HepG2 (cell line): Measurements from ENCODE around the gene FGF16. TPM values are rescaled to one million over a fixed set of nuclear protein-coding genes. Genes with fewer than 3 reads are reported as not detected.

Experiments used
- ATAC-seq: fragments of 200-7000 bp; cut with Tn5 transposase; 3 replicates; pipeline ENCODE4 v1.9.1; 2020; ENCODE audit warnings: mild to moderate bottlenecking, moderate library complexity
- BruUV-seq: library from RNA; stranded (reverse); fragments of 400-500 nt; replicated peaks from 2 replicates; lab custom pipeline; 2021; lab: Mats Ljungman, UMichigan
- CTCF ChIA-PET: fragments of 300-600 bp; formaldehyde crosslinking; extraction: SDS; loops from one replicate; lab custom pipeline; 2021; ENCODE audit warnings: low total read pairs, inconsistent platforms, low intra/inter-chr PET ratio; lab: Yijun Ruan, JAX
- POLR2A ChIA-PET: fragments of 350-600 bp; sonication (Branson Sonifier 250); formaldehyde crosslinking; loops from one replicate; lab custom pipeline; 2020; ENCODE audit warnings: antibody characterized with exemption, inconsistent platforms; lab: Yijun Ruan, JAX
- DNase-seq: peaks from one replicate; pipeline ENCODE4 v3.0.0-alpha.2; 2015; ENCODE audit warnings: low spot score
- FAIRE-seq: peaks from 3 replicates; lab custom pipeline; 2011; peaks lifted over from hg19 to GRCh38; lab: Jason Lieb, UNC
- H2AFZ ChIP-seq: one replicate; pipeline ENCODE4 v1.6.1; 2011; ENCODE audit warnings: low read length, inconsistent platforms
- H3K27ac ChIP-seq: fragments of 300-600 bp; 3 replicates; pipeline ENCODE4 v1.8.0; 2011; ENCODE audit warnings: mixed run types, mild to moderate bottlenecking, mixed read lengths, low read length, inconsistent platforms; ENCODE audit not compliant: insufficient read depth; ENCODE audit errors: extremely low read length
- H3K27me3 ChIP-seq, 2 experiments: fragments of 200-600 bp in 1 of 2; 2 replicates in 1 of 2; 3 replicates in 1 of 2; pipeline versions ENCODE4 v1.6.0 to v1.8.0; 2011; ENCODE audit warnings: low read length in 2 of 2, mild to moderate bottlenecking in 2 of 2, moderate library complexity in 2 of 2, inconsistent platforms in 1 of 2; ENCODE audit not compliant: insufficient read depth in 2 of 2, control insufficient read depth in 1 of 2
- H3K36me3 ChIP-seq, 2 experiments: fragments of 200-600 bp in 1 of 2; replicated peaks in 1 of 2; 2 replicates in 1 of 2; 3 replicates in 1 of 2; pipeline versions ENCODE4 v1.5.1 to v1.8.0; 2011; ENCODE audit warnings: low read length in 2 of 2, inconsistent platforms in 1 of 2; ENCODE audit not compliant: insufficient read depth in 2 of 2, control insufficient read depth in 1 of 2
- H3K4me1 ChIP-seq: 2 replicates; pipeline ENCODE4 v1.5.1; 2012; ENCODE audit warnings: low read length, inconsistent platforms; ENCODE audit not compliant: insufficient read depth
- H3K4me2 ChIP-seq: 2 replicates; pipeline ENCODE4 v1.6.0; 2011; ENCODE audit warnings: low read depth, low read length, inconsistent platforms
- H3K4me3 ChIP-seq, 3 experiments: fragments of 200-600 bp in 1 of 3; sonication (generic), shearing (Covaris generic) in 1 of 3; replicated peaks in 1 of 3; 2 replicates each; pipeline ENCODE4 v1.5.1; 2011 to 2016; ENCODE audit warnings: low read length in 3 of 3, inconsistent platforms in 2 of 3, low read depth in 2 of 3, mild to moderate bottlenecking in 2 of 3, control low read depth in 1 of 3, mixed read lengths in 1 of 3; ENCODE audit not compliant: insufficient read depth in 1 of 3
- H3K79me2 ChIP-seq: one replicate; pipeline ENCODE4 v1.6.1; 2011; ENCODE audit warnings: low read length, inconsistent platforms; ENCODE audit not compliant: insufficient read depth
- H3K9ac ChIP-seq: 2 replicates; pipeline ENCODE4 v1.6.0; 2011; ENCODE audit warnings: mild to moderate bottlenecking, low read depth, low read length, inconsistent platforms; ENCODE audit not compliant: insufficient read depth
- H3K9me3 ChIP-seq: 2 replicates; pipeline ENCODE4 v1.5.1; 2012; ENCODE audit warnings: mild to moderate bottlenecking, low read length
- H4K20me1 ChIP-seq: 2 replicates; pipeline ENCODE4 v1.6.0; 2011; ENCODE audit warnings: inconsistent platforms, mild to moderate bottlenecking, low read length, moderate library complexity; ENCODE audit not compliant: insufficient read depth
- BATF2 ChIP-seq: sonication (generic); formaldehyde crosslinking; IDR thresholded peaks from 2 replicates; pipeline ENCODE4 v1.8.0; 2022; ENCODE audit warnings: mild to moderate bottlenecking, missing genetic modification reagents, moderate library complexity
- BCL6 ChIP-seq: IDR thresholded peaks from 2 replicates; pipeline ENCODE4 v1.6.1; 2016; ENCODE audit warnings: missing genetic modification reagents, missing compliant biosample characterization
- CREM ChIP-seq, 2 experiments: sonication (generic) in 1 of 2; formaldehyde crosslinking in 1 of 2; IDR thresholded peaks; 2 replicates each; pipeline versions ENCODE4 v1.4.0 to v1.6.1; 2016 to 2020; ENCODE audit warnings: antibody characterized with exemption in 1 of 2, mild to moderate bottlenecking in 1 of 2, missing genetic modification reagents in 1 of 2
- DDIT3 ChIP-seq: sonication (generic); formaldehyde crosslinking; IDR thresholded peaks from 2 replicates; pipeline ENCODE4 v1.4.0; 2020; ENCODE audit warnings: mild to moderate bottlenecking, missing genetic modification reagents
- ESRRA ChIP-seq: sonication (generic); formaldehyde crosslinking; IDR thresholded peaks from 2 replicates; pipeline ENCODE4 v1.5.1; 2020; ENCODE audit warnings: mild to moderate bottlenecking, low read depth, missing genetic modification reagents
- KDM4B ChIP-seq: sonication (generic); formaldehyde crosslinking; IDR thresholded peaks from 2 replicates; pipeline ENCODE4 v1.4.0; 2020; ENCODE audit warnings: missing genetic modification reagents
- KLF15 ChIP-seq: sonication (generic); formaldehyde crosslinking; IDR thresholded peaks from 2 replicates; pipeline ENCODE4 v1.8.1; 2023; ENCODE audit warnings: borderline replicate concordance, mild to moderate bottlenecking, inconsistent platforms, missing genetic modification reagents, mixed read lengths
- KLF9 ChIP-seq: IDR thresholded peaks from 2 replicates; pipeline ENCODE4 v1.6.1; 2016; ENCODE audit warnings: low read depth
- NFKB2 ChIP-seq: sonication (generic); formaldehyde crosslinking; IDR thresholded peaks from 2 replicates; pipeline ENCODE4 v1.4.0; 2020; ENCODE audit warnings: missing genetic modification reagents, borderline replicate concordance
- NRL ChIP-seq: sonication (generic); formaldehyde crosslinking; IDR thresholded peaks from 2 replicates; pipeline ENCODE4 v1.5.0; 2020; ENCODE audit warnings: missing genetic modification reagents, mild to moderate bottlenecking, moderate library complexity, borderline replicate concordance
- PHB2 ChIP-seq: fragments of 450-650 bp; IDR thresholded peaks from 2 replicates; pipeline ENCODE4 v1.6.1; 2018; ENCODE audit not compliant: partially characterized antibody
- REL ChIP-seq: sonication (generic); formaldehyde crosslinking; conservative IDR thresholded peaks from 2 replicates; pipeline ENCODE4 v1.8.0; 2022; ENCODE audit warnings: mild to moderate bottlenecking, missing genetic modification reagents, moderate library complexity
- SRSF1 ChIP-seq: fragments of 200-400 bp; formaldehyde crosslinking; optimal IDR thresholded peaks from 2 replicates; pipeline ENCODE3; 2017; ENCODE audit warnings: mild to moderate bottlenecking, low read depth, low read length, moderate library complexity
- WIZ ChIP-seq: sonication (generic); formaldehyde crosslinking; IDR thresholded peaks from 2 replicates; pipeline ENCODE4 v1.5.1; 2020; ENCODE audit warnings: mild to moderate bottlenecking, missing genetic modification reagents
- ZNF10 ChIP-seq: sonication (generic); formaldehyde crosslinking; IDR thresholded peaks from 2 replicates; pipeline ENCODE4 v1.4.0; 2020; ENCODE audit warnings: mild to moderate bottlenecking, low read depth, missing genetic modification reagents, borderline replicate concordance
- ZNF225 ChIP-seq: sonication (generic); formaldehyde crosslinking; IDR thresholded peaks from 2 replicates; pipeline ENCODE4 v1.4.0; 2020; ENCODE audit warnings: mild to moderate bottlenecking, missing genetic modification reagents
- ZSCAN12 ChIP-seq: sonication (generic); formaldehyde crosslinking; IDR thresholded peaks from 2 replicates; pipeline ENCODE4 v1.9.0; 2021; ENCODE audit warnings: mild to moderate bottlenecking, missing genetic modification reagents
- WGBS: methylation state at CpG from one replicate; pipeline ENCODE4 v1.1.6; 2017; ENCODE audit warnings: low lambda C conversion rate; 5-methylcytosine and 5-hydroxymethylcytosine counted together
- in situ Hi-C: cut with HindIII; loops from 2 replicates; pipeline ENCODE4 v1.10.0; 2017; ENCODE audit warnings: low pct_unique_long_range_greater_than_20kb; ENCODE audit not compliant: extremely low pct_ligation_motif_present
- intact Hi-C: fragments of 100-400 bp; cut with micrococcal nuclease; formaldehyde crosslinking; loops from one replicate; pipeline ENCODE4 v1.10.0; 2022; ENCODE audit not compliant: unreplicated experiment
- polyA plus RNA-seq, 8 experiments: library from polyadenylated mRNA; depleted of rRNA in 3 of 8; stranded (reverse) in 7 of 8; unstranded in 1 of 8; fragments of >200 nt; fragmentation: Illumina TruSeq in 4 of 8; extraction: Trizol in 4 of 8; gene quantifications; 2 replicates each; pipeline versions ENCODE4 v1.2.1 to v1.2.3, GENCODE V29; 2011 to 2016; ENCODE audit warnings: low read depth in 4 of 8, missing spikeins in 1 of 8, mixed read lengths in 1 of 8; ENCODE audit not compliant: insufficient read depth in 1 of 8
- total RNA-seq, 5 experiments: library from RNA; depleted of rRNA; stranded (reverse); fragments of >200 nt; fragmentation: Illumina TruSeq; extraction: Trizol; gene quantifications; 2 replicates each; pipeline ENCODE4 v1.2.3, GENCODE V29; 2016; ENCODE audit warnings: low read depth in 1 of 5

FGF16 gene
- total and polyA plus RNA-seq, 2 of the 13 experiments (the other 11 are each of a cell fraction or from before 2014, with no cell fraction given): not detected

- FAIRE-seq (no peak), DNase-seq (no peak), ATAC-seq (no peak)
- TF ChIP-seq NRL: no peak
- TF ChIP-seq KLF9 (CRISPR knock-in tag): no peak
- TF ChIP-seq SRSF1: no peak
- TF ChIP-seq CREM (IDR thresholded peaks at IDR 0.05): no peak
- TF ChIP-seq CREM (CRISPR knock-in tag; IDR thresholded peaks at IDR 0.05): no peak
- no peak for TF ChIP-seq BCL6 (CRISPR knock-in tag)
- TF ChIP-seq ESRRA: no peak
- TF ChIP-seq ZSCAN12 (CRISPR knock-in tag): no peak
- no peak for TF ChIP-seq KDM4B (CRISPR knock-in tag)
- no peak for TF ChIP-seq REL
- TF ChIP-seq NFKB2 (CRISPR knock-in tag): no peak
- TF ChIP-seq KLF15 (CRISPR knock-in tag): no peak
- TF ChIP-seq BATF2 (CRISPR knock-in tag): no peak
- no peak for TF ChIP-seq ZNF225 (CRISPR knock-in tag)
- TF ChIP-seq ZNF10 (CRISPR knock-in tag): no peak
- no peak for TF ChIP-seq DDIT3 (CRISPR knock-in tag)
- TF ChIP-seq WIZ: no peak
- no peak for TF ChIP-seq PHB2
- Histone ChIP-seq H3K4me2 (no peak overlapping the region), H3K9me3 (no peaks in the 10 kb centered on the region), H4K20me1 (no peaks in the 10 kb centered on the region), H3K27me3 (no peaks in the 10 kb centered on the region), H3K79me2 (no peaks in the 10 kb centered on the region), H3K4me1 (no peaks in the 10 kb centered on the region), H3K9ac (no peak overlapping the region), H3K36me3 (no peaks in the 10 kb centered on the region), H2AFZ (no peak overlapping the region), H3K27ac (no peak overlapping the region), H3K4me3 (no peak overlapping the region)
- ChIA-PET POLR2A (no interaction called here), CTCF (no interaction called here)
- 11% methylated on average over 3 of the region's 3 CpGs for WGBS
- BruUV-seq: no TSS peak
- in situ Hi-C loops (no loop called here), intact Hi-C loops (no loop called here)
Measured at GRCh38 chrX:77412631-77413030, 34.6 kb upstream of the FGF16 start.
